ENCODE data around the gene ZSWIM6. TPM values are rescaled to one million over a fixed set of nuclear protein-coding genes. Genes with fewer than 3 reads are reported as not detected.

Gene ZSWIM6
- total and polyA plus RNA-seq, 2 experiments from 2014 or later: 3.9 to 6.0 TPM

GRCh38 chr5:61516946-61517345 lies 184.9 kb downstream of the ZSWIM6 start:
- Histone ChIP-seq H3K9me2 (ENCODE audit: insufficient read depth) (no peaks in the 10 kb centered on the region), H3K4me3 (no peak overlapping the region), H3F3A (replicated peaks; ENCODE audit: low read depth) (no peaks in the 10 kb centered on the region), H3K4me1 (ENCODE audit: insufficient read depth) (no peaks in the 10 kb centered on the region; the same call in 1 of the 2 replicates), H3K27me3 (ENCODE audit: insufficient read depth) (no peaks in the 10 kb centered on the region), H3K4me2 (no peak overlapping the region), H4K20me1 (replicated peaks; ENCODE audit: insufficient read depth) (no peaks in the 10 kb centered on the region; the same call in 1 of the 2 replicates), H3K79me2 (replicated peaks; ENCODE audit: insufficient read depth) (no peaks in the 10 kb centered on the region), H3K27ac (ENCODE audit: low read depth) (no peak overlapping the region), H3K36me3 (ENCODE audit: insufficient read depth) (no peaks in the 10 kb centered on the region), H2AFZ (no peak overlapping the region)
- no peaks in the 10 kb centered on the region; the same call in 2 of the 3 replicates for H3K9me3 Mint-ChIP-seq
- no peaks in the 10 kb centered on the region for H3K27me3 Mint-ChIP-seq (ENCODE audit: insufficient read depth, low read depth, poor library complexity)
- no peak overlapping the region for H3K27ac Mint-ChIP-seq
- H3K4me1 Mint-ChIP-seq: no peaks in the 10 kb centered on the region; the same call in 2 of the 3 replicates
- H3K4me3 Mint-ChIP-seq: no peak overlapping the region
- DNase-seq (ENCODE audit: low spot score) (no peak), ATAC-seq (no peak)
- TF ChIP-seq EZH2phosphoT487 (IDR thresholded peaks at IDR 0.05; ENCODE audit: unreplicated experiment): no peak
- TF ChIP-seq ZNF114 (CRISPR knock-in tag; IDR thresholded peaks at IDR 0.05): no peak
- TF ChIP-seq ZNF331 (CRISPR knock-in tag; IDR thresholded peaks at IDR 0.05; ENCODE audit: low read depth): no peak
- no peak for TF ChIP-seq CTCF (conservative IDR thresholded peaks at IDR 0.05; ENCODE audit: low read depth in 2 of 2)
- no peak for TF ChIP-seq REST (IDR thresholded peaks at IDR 0.05; ENCODE audit: unreplicated experiment)
- TF ChIP-seq JUNB (IDR thresholded peaks at IDR 0.05; ENCODE audit: unreplicated experiment): no peak
- TF ChIP-seq STAT1 (IDR thresholded peaks at IDR 0.05; ENCODE audit: unreplicated experiment): no peak
- no peak for TF ChIP-seq NANOG (IDR thresholded peaks at IDR 0.05; ENCODE audit: borderline replicate concordance)
- no peak for TF ChIP-seq ETS1 (IDR thresholded peaks at IDR 0.05)
- no peak for TF ChIP-seq CREB1 (CRISPR knock-in tag; IDR thresholded peaks at IDR 0.05; ENCODE audit: low read depth)
- TF ChIP-seq ZNF462 (CRISPR knock-in tag; IDR thresholded peaks at IDR 0.05): no peak
- no peak for TF ChIP-seq EZH2 (IDR thresholded peaks at IDR 0.05; ENCODE audit: low read depth, unreplicated experiment)
- TF ChIP-seq POLR2AphosphoS5 (IDR thresholded peaks at IDR 0.05; ENCODE audit: low read depth): no peak
- no peaks in the 10 kb centered on the region for H3K36me3 Mint-ChIP-seq (ENCODE audit: low read depth)

All from GM23338 (cell line).